HG02759 (cell line): ENCODE data around the gene DUSP1.

Experiments
- ATAC-seq: cut with Tn5 transposase; IDR thresholded peaks from one replicate; pipeline ENCODE4 v1.9.1; 2021; ENCODE audit warnings: mild to moderate bottlenecking, moderate library complexity; ENCODE audit not compliant: unreplicated experiment

The DUSP1 gene

DNA sequence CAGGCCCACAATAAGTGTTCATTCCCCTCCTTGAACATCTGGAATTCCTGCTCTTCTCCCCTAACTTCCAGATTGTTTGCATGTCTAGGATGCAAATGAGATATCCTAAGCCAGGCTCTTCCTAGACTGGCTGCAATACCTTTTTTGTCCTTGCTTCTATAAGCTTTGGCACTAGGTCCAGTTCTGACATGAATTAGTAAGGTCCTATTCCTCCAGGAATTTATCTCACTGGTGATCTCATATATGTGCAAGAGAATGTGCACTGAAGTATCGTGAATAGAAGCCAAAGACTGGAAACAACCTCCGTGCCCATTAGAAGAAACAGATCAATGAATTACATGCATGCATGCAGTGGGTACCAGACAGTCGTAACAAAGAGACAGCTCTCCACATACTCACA lies 25.2 kb downstream of the DUSP1 start:
- ATAC-seq: no peak

DNA sequence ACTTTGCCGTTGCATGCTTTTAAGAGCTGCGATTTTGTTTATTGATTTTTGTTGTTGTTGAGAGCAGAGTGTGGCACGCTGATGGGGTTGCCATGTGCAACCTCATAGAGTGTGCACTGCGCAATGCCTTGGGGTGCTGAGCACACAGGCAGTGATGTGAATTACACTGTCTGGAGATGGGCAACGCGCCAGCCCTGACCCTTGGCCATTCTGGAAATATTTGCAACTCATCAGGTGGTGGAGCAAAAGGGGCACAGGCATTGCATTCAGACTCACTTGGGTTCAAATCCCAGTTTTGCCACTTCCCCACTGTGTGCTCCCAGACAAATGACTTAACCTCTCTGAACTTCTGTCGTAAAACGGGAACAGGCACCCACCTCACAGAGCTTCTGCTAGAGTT lies 25.6 kb downstream of the DUSP1 start:
- ATAC-seq: no peak

DNA sequence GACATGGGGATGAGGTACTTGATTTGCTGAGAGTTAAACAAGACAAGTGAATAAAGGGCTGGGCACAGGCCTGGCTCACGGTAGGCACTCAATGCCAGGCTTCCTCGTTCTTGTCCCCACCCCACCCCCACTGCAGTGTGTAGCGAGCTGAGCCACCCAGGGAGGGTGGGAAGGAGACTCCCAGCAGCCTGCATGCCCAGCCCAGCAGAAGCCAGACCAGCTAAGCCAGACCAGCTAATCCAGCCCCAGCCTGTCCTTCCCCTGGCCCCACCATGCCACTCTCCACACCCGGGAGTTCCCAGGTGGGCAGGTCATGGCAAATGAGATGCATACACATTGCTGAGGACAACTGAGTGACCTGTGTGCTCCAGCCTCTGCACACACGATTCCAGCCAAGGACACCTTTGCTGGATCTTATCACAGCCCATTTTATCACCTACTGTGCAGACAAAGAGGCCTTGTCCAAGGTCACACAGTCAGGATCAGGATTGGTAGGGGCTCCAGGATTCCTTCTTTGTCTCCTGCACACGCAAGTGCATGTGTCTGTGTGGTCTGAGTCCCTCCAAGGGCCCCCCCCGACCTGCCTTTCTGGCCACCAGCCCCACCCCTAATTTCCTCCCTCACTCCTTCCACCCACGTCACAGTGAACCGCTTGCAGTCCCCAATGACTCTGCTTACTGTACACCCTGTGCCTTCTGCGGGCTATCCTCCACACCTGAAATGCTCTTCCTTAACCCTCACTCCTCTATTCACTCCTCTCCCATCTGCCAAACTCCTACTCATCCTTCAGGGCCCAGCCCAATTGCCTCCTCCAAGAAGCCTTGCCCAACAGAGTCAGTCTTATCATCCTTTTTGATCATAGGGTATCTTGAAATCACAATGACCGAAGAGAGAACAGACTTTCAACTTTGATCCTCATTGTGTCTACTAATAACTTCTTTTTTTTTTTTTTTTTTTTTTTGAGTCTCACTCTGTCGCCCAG lies 26.6 kb downstream of the DUSP1 start:
- no peak for ATAC-seq

DNA sequence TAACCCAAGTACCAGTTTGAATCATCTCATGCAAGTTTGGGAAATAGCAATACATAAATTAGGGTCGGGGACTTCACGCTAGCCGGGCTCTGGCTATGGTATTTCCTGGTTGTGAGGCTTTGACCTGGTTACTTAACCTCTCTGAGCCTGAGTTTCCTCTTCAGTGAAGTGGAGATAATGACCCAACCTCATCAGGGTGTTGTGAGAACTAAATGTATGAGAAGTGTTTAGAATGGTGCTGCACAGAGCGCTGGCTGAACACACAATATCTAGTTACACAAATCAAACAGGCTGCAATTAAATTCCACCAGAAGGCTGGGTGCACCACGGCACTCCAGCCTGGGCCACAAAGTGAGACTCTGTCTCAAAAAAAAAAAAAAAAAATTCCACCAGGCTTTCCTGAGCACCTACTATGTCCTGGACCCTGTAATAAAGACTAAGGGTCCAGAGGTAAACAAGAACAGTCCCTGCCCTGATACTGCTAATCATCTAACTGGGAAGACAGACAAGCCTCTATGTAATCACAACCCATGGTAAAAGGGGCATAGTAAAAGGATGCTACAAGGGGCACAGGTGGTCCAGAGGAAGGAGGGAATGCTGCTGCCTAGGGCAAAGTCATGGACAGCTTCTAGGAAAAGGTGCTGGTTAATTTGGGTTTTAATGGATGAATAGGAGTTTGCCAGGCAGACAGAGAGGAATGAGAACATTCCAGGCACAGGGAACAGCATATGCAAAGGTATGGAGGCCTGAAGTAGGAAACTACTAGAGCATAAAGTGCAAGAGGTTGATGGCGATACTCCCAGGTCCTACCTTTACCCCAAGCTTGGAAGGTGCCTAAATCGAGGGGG lies 27.7 kb downstream of the DUSP1 start:
- ATAC-seq: no peak

DNA sequence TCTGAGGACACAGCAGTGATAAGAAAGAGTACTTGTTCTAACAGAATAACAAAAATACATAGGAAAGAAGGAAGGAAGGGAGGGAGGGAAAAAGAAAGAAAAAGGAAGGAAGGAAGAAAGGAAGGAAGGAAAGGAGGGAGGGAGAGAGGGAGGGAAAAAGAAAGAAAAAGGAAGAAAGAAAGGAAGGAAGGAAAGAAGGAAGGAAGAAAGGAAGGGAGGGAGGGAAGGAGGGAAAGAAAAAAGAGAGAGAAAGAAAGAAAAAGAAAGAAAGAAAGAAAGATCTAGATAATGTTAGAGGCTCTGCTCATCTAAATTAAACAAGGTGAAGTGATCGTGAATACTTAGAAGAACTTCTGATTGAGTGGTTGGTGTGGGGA lies 29.8 kb downstream of the DUSP1 start:
- no peak for ATAC-seq

DNA sequence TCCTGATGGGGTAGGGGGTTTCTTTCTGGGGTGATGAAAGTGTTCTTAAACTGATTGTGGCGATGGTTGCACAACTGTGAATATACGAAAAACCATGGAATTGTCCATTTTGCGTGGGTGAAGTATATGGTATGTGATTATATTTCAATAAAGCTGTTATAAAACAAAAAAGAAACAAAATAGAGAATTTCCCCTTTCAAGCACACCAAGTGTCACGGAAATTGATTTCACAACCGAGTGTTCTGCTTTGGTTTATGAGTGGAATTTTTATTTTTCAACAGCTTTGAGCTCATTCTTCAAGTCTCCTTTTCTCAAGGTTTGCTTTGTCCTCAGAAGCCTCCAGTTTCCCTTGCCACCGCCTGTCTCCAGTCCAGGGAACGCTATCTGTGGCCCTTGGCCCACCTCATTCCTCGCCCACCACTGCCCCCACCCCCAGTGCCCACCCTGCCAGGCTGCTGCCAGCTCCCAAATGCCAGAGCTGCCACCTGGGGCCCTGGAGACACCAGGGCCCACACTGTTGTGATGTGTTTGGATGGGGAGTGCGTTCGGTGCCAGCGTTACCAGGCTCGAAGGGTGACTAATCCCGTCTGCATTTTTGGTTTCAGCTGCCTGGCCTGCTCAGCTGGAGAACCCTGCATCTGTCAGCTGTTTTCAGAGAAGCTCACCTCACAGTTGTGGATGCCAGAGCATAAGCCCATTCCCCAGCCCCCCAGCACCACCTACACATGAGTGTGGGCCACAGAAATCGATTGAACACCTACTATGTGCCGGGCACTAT lies 30.4 kb downstream of the DUSP1 start:
- no peak for ATAC-seq

DNA sequence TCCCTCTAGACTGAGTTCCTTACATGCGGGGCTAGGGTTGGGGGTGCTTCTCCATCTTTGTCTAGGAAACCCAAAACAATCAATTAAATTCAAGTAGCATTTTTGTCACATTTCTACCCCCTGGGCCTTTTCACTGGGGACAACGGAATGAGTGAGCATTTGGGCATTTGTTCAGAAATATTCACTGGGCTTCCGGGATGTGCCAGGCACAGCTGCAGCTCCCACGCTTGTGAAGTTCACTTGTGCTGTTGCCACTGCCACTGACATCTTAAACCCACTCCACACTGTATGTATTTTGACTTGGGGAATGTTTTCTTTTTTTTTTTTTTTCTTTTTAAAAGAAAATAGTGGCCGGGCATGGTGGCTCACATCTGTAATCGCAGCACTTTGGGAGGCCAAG lies 31.6 kb downstream of the DUSP1 start:
- ATAC-seq: no peak

DNA sequence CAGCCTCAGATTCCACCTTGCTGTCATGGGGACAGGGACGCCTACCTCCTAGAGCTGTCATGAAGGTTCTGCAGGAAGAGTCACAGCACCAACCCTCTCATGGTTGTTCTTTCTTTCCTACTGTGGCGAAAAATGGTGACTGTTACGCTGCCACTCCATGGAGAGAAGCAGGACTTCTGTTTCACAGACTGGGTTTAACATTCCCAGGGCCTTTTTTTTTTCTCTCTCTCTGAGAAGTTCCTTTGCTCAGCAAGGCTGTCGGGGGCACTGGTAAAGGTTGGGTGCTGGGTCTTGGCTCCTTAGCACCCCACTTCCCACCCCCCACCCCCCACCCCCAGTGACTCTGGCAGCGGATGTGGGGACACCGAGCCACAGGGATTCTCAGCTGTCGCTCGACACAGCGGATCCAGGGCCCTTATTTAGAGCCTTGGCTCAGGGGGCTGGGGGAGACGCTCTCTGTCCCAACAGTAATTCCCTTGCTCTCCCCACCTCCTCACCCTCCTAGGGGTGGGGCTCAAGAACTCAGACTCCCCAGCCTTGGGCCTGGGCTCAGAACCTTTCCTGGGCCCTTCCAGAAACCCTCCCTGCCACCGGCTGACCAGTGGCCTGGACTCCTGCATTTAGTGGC lies 34.4 kb downstream of the DUSP1 start:
- ATAC-seq: no peak

DNA sequence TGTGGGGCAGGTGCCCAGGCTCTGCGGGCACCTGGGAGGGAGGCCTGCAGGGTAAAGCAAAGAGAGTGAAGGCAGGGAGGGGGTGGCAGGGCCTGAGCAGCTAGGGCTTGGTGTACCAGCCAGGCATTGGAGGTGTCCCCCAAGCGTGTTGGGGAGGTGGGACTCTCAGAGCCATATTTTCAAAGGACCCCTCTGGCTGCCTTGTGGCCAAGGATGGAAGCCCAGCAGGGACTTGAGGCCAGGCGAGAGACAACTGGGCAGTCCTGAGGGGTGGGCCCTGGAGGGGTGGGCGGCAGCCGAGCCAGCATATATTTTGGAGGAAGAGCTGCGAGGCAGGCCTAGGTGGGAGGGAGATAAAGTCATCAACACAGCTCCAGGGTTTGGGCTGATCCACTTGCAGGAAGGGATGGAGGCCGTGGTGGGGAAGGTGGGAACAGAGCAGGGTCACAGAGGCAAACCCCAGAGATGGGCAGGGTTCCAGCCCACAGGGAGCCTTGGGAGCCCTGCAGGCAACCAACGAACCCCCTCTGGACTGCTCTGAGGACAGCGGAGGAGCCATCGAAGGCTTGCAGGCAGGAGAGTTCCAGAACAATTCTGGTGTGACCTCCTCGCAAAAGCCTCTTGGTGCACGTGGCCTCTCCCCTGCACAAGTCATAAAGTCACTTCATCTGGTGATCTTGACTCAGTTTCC lies 35.7 kb downstream of the DUSP1 start:
- no peak for ATAC-seq

DNA sequence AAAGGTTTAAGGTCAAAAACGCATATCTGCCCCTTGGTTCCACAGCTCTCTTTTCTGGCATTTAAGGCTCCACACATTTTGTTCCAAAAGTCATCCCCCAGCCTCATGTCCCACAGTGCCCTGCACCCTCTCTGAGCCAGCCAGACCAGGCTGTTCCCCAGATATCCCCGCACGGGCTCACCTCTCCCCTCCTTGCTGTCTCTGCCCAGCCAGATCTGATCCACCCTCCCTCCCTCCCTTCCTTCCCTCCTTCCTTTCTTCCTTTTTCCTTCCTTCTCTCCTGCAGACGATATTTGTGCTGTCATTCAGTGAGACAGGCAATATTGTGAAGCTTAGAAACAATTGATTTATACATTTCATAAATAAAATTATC lies 37.0 kb downstream of the DUSP1 start:
- no peak for ATAC-seq

DNA sequence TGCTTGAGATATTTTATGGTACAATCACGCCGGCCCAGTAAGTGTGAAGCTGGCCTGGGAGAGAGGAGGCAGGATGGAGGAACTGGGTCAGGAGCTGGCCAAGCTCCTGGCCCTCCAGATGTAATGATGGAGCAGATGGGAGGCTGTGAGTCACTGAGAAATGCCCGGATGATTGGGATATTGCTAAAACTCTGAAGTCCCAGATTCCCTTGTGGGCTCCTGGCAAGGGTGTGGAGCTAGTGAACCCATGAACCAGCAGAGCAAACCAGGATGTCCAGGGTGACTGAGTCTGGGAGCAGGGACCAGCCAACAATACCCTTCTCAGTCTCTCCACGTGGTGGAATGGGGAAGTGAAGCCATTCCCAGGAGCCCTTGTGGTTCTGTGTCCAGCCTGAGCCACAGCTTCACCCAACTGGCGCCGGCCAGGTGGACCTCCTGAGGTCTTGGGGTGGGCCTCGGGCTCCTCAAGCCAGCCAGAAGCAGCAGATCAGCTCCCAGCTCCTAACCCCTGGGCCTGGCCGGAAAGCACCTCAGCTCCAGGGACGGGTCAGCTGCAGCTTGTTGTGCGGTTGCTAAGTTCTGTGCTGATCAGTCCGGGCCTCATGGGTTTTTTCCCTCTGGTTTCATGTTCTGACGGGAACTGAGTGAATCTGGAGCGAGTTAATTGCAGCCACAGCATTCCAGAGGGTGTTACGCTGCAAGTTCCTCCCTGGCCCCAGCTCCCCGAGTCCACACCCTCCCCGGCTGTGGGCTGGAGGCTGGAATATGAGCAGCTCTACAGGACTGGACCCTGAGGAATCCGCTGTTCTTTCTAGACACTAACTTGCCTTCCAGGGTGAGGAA lies 37.6 kb downstream of the DUSP1 start:
- ATAC-seq: no peak

DNA sequence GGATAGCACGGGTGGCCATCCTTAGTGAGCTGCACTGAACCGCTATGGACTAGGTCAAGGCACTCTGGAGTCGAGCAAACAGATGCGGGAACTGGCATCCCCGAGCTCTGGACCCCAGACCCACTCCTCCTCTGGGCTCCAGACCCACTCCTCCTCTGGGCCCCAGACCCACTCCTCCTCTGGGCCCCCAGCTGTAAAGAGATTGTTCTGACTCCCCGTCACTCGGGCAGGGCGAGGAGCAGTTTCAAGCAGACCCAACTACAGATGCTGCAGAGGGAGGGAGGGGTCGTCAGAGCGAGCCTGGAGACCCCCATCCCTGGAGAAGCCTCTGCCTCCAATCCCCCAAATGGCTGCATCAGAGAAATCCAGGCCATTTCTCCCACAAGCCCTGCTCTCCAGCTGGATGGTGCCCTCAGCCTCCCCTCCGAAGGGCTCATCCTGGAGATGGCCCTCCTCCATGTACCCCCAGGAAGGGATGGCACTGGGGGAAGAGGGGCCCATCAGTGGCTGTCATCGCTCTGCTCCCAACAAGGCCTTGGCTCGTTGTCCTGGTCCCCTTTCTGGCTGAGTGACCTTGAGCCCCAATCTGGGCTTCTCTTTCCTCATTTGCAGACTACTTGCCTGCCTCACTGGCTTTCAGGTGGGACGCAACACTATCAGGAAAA lies 38.7 kb downstream of the DUSP1 start:
- no peak for ATAC-seq

DNA sequence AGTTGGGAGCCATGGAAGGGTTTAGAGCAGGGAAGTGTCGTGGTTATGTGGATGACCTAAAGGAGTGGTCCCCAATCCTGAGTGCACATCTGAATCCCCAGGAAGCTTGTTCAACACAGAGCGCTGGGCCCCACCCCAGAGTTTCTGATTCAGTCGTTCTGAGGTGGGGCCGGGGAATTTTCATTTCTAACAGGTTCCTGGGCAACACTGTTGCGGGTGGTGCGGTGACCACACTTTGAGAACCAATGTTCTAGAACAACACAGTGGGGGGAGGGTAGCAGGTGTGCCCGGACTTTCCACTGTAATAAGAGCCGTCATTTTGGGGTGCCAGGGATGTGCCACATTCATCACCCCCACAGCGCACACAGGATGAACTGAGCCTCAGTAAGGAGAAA lies 39.3 kb downstream of the DUSP1 start:
- ATAC-seq: no peak

DNA sequence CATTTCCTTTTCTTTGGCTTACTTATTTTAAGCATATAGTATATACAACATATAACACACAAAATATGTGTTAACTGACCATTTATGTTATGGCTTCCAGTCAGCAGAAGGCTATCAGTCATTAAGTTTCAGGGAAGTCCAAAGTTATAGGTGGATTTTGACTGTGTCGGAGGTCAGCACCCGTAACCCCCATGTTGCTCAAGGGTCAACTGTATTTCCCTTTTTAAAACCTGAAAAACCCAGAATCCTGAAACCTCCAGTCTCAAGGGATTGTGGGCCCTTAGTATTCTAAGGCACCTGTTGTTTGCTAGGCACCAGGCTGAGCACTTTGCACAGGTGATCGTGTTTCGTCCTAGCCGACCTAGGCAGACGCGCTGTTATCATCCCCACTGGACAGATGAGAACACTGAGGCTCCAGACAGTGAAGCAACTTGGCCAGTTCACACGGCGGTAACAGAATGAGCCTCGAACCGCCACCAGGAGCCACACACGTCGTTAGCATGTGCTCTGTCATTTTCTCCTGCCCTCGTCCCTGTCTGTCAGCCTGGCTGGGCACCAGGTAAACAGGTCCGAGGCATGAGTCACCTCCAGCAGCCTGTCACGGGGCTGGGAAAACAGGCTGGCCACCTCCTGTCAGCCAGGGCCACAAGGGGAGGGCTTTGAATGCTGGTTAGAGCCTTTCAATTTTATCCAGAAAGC lies 39.9 kb downstream of the DUSP1 start:
- ATAC-seq: no peak

DNA sequence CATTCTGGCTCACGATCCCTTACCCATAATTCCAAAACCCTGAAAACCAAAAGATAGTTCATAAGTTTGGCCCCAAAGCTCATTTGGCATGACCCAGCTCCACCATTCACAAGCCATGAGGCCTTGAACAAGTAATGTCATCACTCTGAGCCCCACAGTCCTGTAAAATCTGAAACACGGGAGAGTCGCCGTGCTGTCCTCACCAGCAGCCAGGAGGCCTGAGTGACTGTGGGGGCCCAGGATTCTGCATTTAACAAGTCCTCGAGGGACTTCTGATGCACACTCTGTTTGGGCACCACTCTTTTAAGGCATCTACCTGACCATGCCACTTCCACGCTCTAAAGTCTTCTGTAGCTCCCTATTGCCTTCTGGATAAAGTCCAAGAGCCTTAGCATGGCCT lies 40.8 kb downstream of the DUSP1 start:
- no peak for ATAC-seq

DNA sequence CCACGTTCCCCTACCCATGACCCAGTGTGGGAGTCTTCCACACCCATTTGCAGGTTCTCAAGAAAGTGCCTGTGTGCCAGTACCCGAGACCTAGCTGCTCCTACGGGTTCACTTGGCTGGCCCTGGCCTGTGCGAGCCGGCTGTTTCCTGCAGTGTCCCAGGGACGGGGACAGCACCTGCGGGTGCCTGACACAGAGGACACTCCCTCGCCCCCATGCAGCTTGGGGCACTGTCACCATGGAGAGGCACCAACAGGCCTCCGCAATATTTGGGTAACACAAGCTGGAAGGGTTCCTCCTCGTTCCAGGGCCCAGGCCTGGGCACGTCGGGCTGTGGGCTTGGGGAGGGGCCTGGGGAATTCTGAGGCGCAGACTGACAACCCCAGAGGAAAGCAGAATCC lies 41.4 kb downstream of the DUSP1 start:
- ATAC-seq: no peak

DNA sequence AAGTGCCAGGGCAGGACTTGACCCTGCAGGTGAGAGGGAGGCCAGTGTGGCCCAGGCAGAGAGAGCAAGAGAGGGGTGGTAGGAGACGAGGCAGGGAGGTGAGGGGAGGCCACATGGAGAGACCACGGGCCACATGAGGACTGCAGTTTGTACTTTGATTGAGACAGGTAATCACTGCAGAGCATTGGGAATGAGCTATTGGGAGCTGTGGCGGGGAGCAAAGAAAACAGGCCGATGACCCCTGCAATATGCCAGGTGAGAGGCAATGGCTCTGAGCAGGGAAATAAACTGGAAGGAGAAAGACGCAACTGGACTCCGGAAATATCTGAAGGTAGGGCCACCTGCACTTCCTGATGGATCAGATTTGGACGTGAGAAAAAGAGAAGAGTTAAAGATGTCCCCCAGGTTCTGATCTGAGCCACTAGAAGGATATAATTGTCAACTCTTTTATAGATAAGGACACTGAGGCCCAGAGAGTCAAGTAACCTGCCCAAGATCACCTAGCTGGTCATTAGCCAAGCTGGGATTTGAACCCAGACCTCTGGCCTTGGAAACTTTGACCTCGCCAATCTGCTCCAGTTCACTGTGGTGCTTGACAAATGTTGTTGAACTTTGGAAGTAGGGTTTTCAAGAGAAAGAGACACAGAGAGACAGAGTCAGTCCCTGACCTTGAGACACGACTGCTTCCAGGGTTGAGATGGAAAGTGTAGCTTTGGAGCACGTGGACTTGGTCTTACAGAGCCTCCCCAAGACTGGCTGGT lies 42.3 kb downstream of the DUSP1 start:
- ATAC-seq: no peak
